ENCODE measurements around the gene SSTR3.

Gene SSTR3

GRCh38 chr22:37156686-37157435 is 55.4 kb downstream of the SSTR3 start:
- H3K4me3 ChIP-seq (ENCODE audit: low read length in 2 of 2) = no peak overlapping the region
- H3K36me3 ChIP-seq (replicated peaks in 1 of 2; ENCODE audit: control insufficient read depth in 2 of 2, insufficient read depth in 2 of 2, low read length in 2 of 2) = no peaks in the 10 kb centered on the region
- no peak overlapping the region for H4K8ac ChIP-seq (ENCODE audit: low read depth, low read length)
- DNase-seq (ENCODE audit: low spot score) = no peak
- peaks cover 0 to 6% of the 10 kb centered on the region in 2 donors for H3K9me3 ChIP-seq (replicated peaks in 1 of 2; ENCODE audit: control insufficient read depth in 2 of 2, insufficient read depth in 1 of 2, low read depth in 1 of 2, low read length in 2 of 2)
- H3K14ac ChIP-seq (ENCODE audit: low read length) = no peak overlapping the region
- no peaks in the 10 kb centered on the region for H3K79me1 ChIP-seq (ENCODE audit: low read depth, low read length)
- H3K23ac ChIP-seq (ENCODE audit: low read depth, low read length, poor library complexity) = peak overlapping the region; percentile 19
- no peak overlapping the region for H2AFZ ChIP-seq (ENCODE audit: low read length)
- no peak overlapping the region for H3K4me2 ChIP-seq (ENCODE audit: insufficient read depth, low read length, poor library complexity, severe bottlenecking)
- H3K4me1 ChIP-seq (ENCODE audit: control insufficient read depth in 2 of 2, insufficient read depth in 1 of 2, low read depth in 1 of 2, low read length in 2 of 2) = peaks cover 0 to 2% of the 10 kb centered on the region in 2 donors
- WGBS, 2 donors (ENCODE audit: extremely low coverage in 2 of 2, insufficient read length in 2 of 2, insufficient replicate concordance in 1 of 2) = no CpG with 5 or more reads among the region's 13 CpGs
- H3K9ac ChIP-seq (ENCODE audit: low read depth, low read length, poor library complexity) = peak overlapping the region; percentile 6
- peaks cover 0 to 23% (median 0%) of the 10 kb centered on the region in 3 experiments for H3K27me3 ChIP-seq (ENCODE audit: control insufficient read depth in 3 of 3, insufficient read depth in 3 of 3, low read depth in 1 of 3, low read length in 3 of 3)
- no peak overlapping the region for H2BK120ac ChIP-seq (ENCODE audit: low read depth, low read length)
- H2AK5ac ChIP-seq (ENCODE audit: low read depth, low read length) = no peak overlapping the region
- H2BK12ac ChIP-seq (ENCODE audit: low read length) = no peak overlapping the region
- H3K27ac ChIP-seq (replicated peaks; ENCODE audit: low read length) = no peak overlapping the region
- no peak overlapping the region for H2BK5ac ChIP-seq (ENCODE audit: low read length)
- no peak overlapping the region for H4K91ac ChIP-seq (ENCODE audit: low read depth, low read length, poor library complexity)
- peak overlapping the region; percentile 33 for H3K18ac ChIP-seq (ENCODE audit: low read length)
- no peak overlapping the region for H3K4ac ChIP-seq (ENCODE audit: low read length)
- H2BK15ac ChIP-seq (ENCODE audit: low read length) = peak overlapping the region; percentile 6

- DNase-seq (ENCODE audit: low spot score) = no peak
- no CpG with 5 or more reads among the region's 8 CpGs for WGBS, 2 donors (ENCODE audit: extremely low coverage in 2 of 2, insufficient read length in 2 of 2, insufficient replicate concordance in 1 of 2)
- Histone ChIP-seq H3K9ac (ENCODE audit: low read depth, low read length, poor library complexity) (peak overlapping the region; percentile 9), H2BK5ac (ENCODE audit: low read length) (no peak overlapping the region), H2AFZ (ENCODE audit: low read length) (no peak overlapping the region), H3K23ac (ENCODE audit: low read depth, low read length, poor library complexity) (no peak overlapping the region), H3K4me1 (ENCODE audit: control insufficient read depth in 2 of 2, insufficient read depth in 1 of 2, low read depth in 1 of 2, low read length in 2 of 2) (peaks cover 0 to 2% of the 10 kb centered on the region in 2 donors), H3K4me2 (ENCODE audit: insufficient read depth, low read length, poor library complexity, severe bottlenecking) (no peak overlapping the region), H3K18ac (ENCODE audit: low read length) (peak overlapping the region; percentile 16), H4K8ac (ENCODE audit: low read depth, low read length) (no peak overlapping the region), H3K4me3 (ENCODE audit: low read length in 2 of 2) (no peak overlapping the region), H3K4ac (ENCODE audit: low read length) (no peak overlapping the region), H2BK15ac (ENCODE audit: low read length) (no peak overlapping the region), H3K9me3 (replicated peaks in 1 of 2; ENCODE audit: control insufficient read depth in 2 of 2, insufficient read depth in 1 of 2, low read depth in 1 of 2, low read length in 2 of 2) (peaks cover 0 to 5% of the 10 kb centered on the region in 2 donors), H2BK120ac (ENCODE audit: low read depth, low read length) (no peak overlapping the region), H3K36me3 (replicated peaks in 1 of 2; ENCODE audit: control insufficient read depth in 2 of 2, insufficient read depth in 2 of 2, low read length in 2 of 2) (no peaks in the 10 kb centered on the region), H3K27ac (replicated peaks; ENCODE audit: low read length) (no peak overlapping the region), H3K27me3 (ENCODE audit: control insufficient read depth in 3 of 3, insufficient read depth in 3 of 3, low read depth in 1 of 3, low read length in 3 of 3) (peaks cover 0 to 23% (median 0%) of the 10 kb centered on the region in 3 experiments), H2AK5ac (ENCODE audit: low read depth, low read length) (no peak overlapping the region), H3K79me1 (ENCODE audit: low read depth, low read length) (no peaks in the 10 kb centered on the region), H3K14ac (ENCODE audit: low read length) (no peak overlapping the region), H4K91ac (ENCODE audit: low read depth, low read length, poor library complexity) (no peak overlapping the region), H2BK12ac (ENCODE audit: low read length) (no peak overlapping the region)
Observed at GRCh38 chr22:37155971-37156370, 56.3 kb downstream of the SSTR3 start.

GRCh38 chr22:37154925-37155712 is 57.2 kb downstream of the SSTR3 start:
- Histone ChIP-seq H2BK5ac (ENCODE audit: low read length) (no peak overlapping the region), H3K27ac (replicated peaks; ENCODE audit: low read length) (no peak overlapping the region), H3K14ac (ENCODE audit: low read length) (no peak overlapping the region), H3K4me3 (ENCODE audit: low read length in 2 of 2) (no peak overlapping the region), H3K4me1 (ENCODE audit: control insufficient read depth in 2 of 2, insufficient read depth in 1 of 2, low read depth in 1 of 2, low read length in 2 of 2) (peaks cover under 1 to 2% of the 10 kb centered on the region in 2 donors), H2AK5ac (ENCODE audit: low read depth, low read length) (no peak overlapping the region), H3K79me1 (ENCODE audit: low read depth, low read length) (no peaks in the 10 kb centered on the region), H3K18ac (ENCODE audit: low read length) (no peak overlapping the region), H4K8ac (ENCODE audit: low read depth, low read length) (no peak overlapping the region), H2AFZ (ENCODE audit: low read length) (no peak overlapping the region), H3K9ac (ENCODE audit: low read depth, low read length, poor library complexity) (no peak overlapping the region), H3K36me3 (replicated peaks in 1 of 2; ENCODE audit: control insufficient read depth in 2 of 2, insufficient read depth in 2 of 2, low read length in 2 of 2) (no peaks in the 10 kb centered on the region), H3K23ac (ENCODE audit: low read depth, low read length, poor library complexity) (no peak overlapping the region), H2BK15ac (ENCODE audit: low read length) (no peak overlapping the region), H4K91ac (ENCODE audit: low read depth, low read length, poor library complexity) (no peak overlapping the region), H3K27me3 (ENCODE audit: control insufficient read depth in 3 of 3, insufficient read depth in 3 of 3, low read depth in 1 of 3, low read length in 3 of 3) (peaks cover 0 to 23% (median 0%) of the 10 kb centered on the region in 3 experiments), H3K9me3 (replicated peaks in 1 of 2; ENCODE audit: control insufficient read depth in 2 of 2, insufficient read depth in 1 of 2, low read depth in 1 of 2, low read length in 2 of 2) (peaks cover 1 to 7% of the 10 kb centered on the region in 2 donors), H2BK120ac (ENCODE audit: low read depth, low read length) (no peak overlapping the region), H3K4ac (ENCODE audit: low read length) (no peak overlapping the region), H2BK12ac (ENCODE audit: low read length) (no peak overlapping the region), H3K4me2 (ENCODE audit: insufficient read depth, low read length, poor library complexity, severe bottlenecking) (no peak overlapping the region)
- WGBS, 2 donors (ENCODE audit: extremely low coverage in 2 of 2, insufficient read length in 2 of 2, insufficient replicate concordance in 1 of 2) = 100% methylated on average over 1 of the region's 7 CpGs; no CpG with 5 or more reads in 1 of the 2 donors
- DNase-seq (ENCODE audit: low spot score) = no peak

All from neuronal stem cell (in vitro differentiated cells).